ENCODE results near the gene EIF4B.

The EIF4B gene

DNA sequence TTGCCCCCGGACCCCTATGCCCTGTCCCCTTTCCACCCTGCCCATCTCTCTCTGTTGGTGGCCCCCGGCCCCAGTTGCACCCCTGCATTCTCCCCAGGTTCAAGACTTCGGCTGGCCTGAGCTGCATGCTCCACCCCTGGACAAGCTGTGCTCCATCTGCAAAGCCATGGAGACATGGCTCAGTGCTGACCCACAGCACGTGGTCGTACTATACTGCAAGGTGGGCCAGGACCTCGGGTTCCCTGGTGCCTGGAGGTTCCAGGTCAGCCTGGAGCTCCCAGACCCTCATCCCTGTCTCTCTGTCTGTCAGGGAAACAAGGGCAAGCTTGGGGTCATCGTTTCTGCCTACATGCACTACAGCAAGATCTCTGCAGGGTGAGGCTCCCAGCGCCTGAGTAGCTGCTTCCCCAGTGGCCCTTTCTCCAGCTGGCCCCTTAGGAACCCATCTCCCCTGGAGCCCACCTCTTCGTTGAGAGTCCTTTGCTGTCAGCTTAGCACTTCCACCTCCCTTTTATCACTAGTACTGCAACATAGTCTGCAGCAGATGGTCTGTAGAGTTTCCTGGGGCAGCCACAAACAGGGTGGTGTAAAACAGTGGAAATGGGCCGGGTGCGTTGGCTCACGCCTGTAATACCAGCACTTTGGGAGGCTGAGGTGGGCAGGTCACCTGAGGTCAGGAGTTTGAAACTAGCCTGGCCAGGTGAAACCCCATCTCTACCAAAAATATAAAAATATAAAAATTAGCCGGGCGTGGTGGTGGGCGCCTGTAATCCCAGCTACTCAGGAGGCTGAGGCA lies 49.4 kb downstream of the EIF4B start:
- Histone ChIP-seq H3K36me3 (ENCODE audit: insufficient read depth, low read length) (peaks cover 68% of the 10 kb centered on the region), H3K9ac (ENCODE audit: low read depth, low read length) (no peak overlapping the region), H3K4me1 (ENCODE audit: control insufficient read depth, insufficient read depth, low read length) (peaks cover 48% of the 10 kb centered on the region), H3K4me2 (ENCODE audit: low read length) (no peak overlapping the region), H3K4me3 (ENCODE audit: low read length) (no peak overlapping the region), H3K9me3 (replicated peaks; ENCODE audit: low read length) (no peaks in the 10 kb centered on the region), H3K27me3 (ENCODE audit: control insufficient read depth, insufficient read depth, low read length) (no peaks in the 10 kb centered on the region)

GRCh38 chr12:53056296-53056695 lies 50.0 kb downstream of the EIF4B start:
- peaks cover 74% of the 10 kb centered on the region for H3K36me3 ChIP-seq (ENCODE audit: insufficient read depth, low read length)
- no peak overlapping the region for H3K4me3 ChIP-seq (ENCODE audit: low read length)
- H3K9me3 ChIP-seq (replicated peaks; ENCODE audit: low read length), result no peaks in the 10 kb centered on the region
- no peaks in the 10 kb centered on the region for H3K27me3 ChIP-seq (ENCODE audit: control insufficient read depth, insufficient read depth, low read length)
- H3K4me1 ChIP-seq (ENCODE audit: control insufficient read depth, insufficient read depth, low read length), result peaks cover 43% of the 10 kb centered on the region
- H3K9ac ChIP-seq (ENCODE audit: low read depth, low read length), result no peak overlapping the region
- H3K4me2 ChIP-seq (ENCODE audit: low read length), result no peak overlapping the region

DNA sequence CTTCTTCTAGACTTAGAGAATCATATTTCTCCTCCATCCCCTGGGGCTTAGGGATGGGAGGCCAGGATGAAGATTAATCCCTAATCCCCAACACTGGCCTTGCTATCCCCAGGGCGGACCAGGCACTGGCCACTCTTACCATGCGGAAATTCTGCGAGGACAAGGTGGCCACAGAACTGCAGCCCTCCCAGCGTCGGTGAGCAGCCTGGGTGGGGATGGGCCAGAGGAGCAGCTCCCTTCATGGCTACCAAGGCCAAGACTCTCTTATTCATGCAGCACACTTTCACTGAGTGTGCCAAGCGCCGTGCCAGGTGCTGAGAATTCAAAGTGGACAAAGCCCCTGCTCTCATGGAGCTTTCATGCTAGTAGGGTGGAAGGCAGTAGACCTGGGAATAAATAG lies 50.6 kb downstream of the EIF4B start:
- Histone ChIP-seq H3K27me3 (ENCODE audit: control insufficient read depth, insufficient read depth, low read length) (no peaks in the 10 kb centered on the region), H3K4me2 (ENCODE audit: low read length) (no peak overlapping the region), H3K4me1 (ENCODE audit: control insufficient read depth, insufficient read depth, low read length) (peaks cover 42% of the 10 kb centered on the region), H3K4me3 (ENCODE audit: low read length) (no peak overlapping the region), H3K9ac (ENCODE audit: low read depth, low read length) (no peak overlapping the region), H3K9me3 (replicated peaks; ENCODE audit: low read length) (no peaks in the 10 kb centered on the region), H3K36me3 (ENCODE audit: insufficient read depth, low read length) (peaks cover 74% of the 10 kb centered on the region)

- peaks cover 43% of the 10 kb centered on the region for H3K4me1 ChIP-seq (ENCODE audit: control insufficient read depth, insufficient read depth, low read length)
- H3K4me2 ChIP-seq (ENCODE audit: low read length), result no peak overlapping the region
- H3K9me3 ChIP-seq (replicated peaks; ENCODE audit: low read length), result no peaks in the 10 kb centered on the region
- no peak overlapping the region for H3K9ac ChIP-seq (ENCODE audit: low read depth, low read length)
- no peak overlapping the region for H3K4me3 ChIP-seq (ENCODE audit: low read length)
- H3K36me3 ChIP-seq (ENCODE audit: insufficient read depth, low read length), result peaks cover 85% of the 10 kb centered on the region
- no peaks in the 10 kb centered on the region for H3K27me3 ChIP-seq (ENCODE audit: control insufficient read depth, insufficient read depth, low read length)
Measured at GRCh38 chr12:53057816-53058500, 51.7 kb downstream of the EIF4B start.

DNA sequence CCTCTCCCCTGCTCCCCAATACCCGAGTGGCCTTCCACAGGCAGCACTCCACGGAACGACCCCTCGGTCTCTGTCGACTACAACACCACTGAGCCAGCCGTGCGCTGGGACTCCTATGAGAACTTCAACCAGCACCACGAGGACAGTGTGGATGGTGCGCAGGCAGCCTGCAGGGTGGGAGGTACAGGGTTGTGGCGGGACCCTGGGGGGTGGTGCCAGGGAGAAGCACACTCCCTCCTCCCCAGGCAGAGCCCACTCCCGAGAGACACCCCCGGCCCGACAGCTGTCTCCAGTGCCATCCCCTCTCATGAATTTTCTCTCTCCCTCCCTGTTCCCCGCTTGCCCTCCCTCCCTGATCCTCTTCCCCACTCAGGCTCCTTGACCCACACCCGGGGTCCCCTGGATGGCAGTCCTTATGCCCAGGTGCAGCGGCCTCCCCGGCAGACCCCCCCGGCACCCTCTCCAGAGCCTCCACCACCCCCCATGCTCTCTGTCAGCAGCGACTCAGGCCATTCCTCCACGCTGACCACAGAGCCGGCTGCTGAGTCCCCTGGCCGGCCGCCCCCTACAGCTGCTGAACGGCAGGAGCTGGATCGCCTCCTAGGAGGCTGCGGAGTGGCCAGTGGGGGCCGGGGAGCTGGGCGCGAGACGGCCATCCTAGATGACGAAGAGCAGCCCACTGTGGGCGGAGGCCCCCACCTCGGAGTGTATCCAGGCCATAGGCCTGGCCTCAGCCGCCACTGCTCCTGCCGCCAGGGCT lies 52.6 kb downstream of the EIF4B start:
- peaks cover 85% of the 10 kb centered on the region for H3K36me3 ChIP-seq (ENCODE audit: insufficient read depth, low read length)
- peaks cover 41% of the 10 kb centered on the region for H3K4me1 ChIP-seq (ENCODE audit: control insufficient read depth, insufficient read depth, low read length)
- H3K4me3 ChIP-seq (ENCODE audit: low read length), result no peak overlapping the region
- H3K9me3 ChIP-seq (replicated peaks; ENCODE audit: low read length), result no peaks in the 10 kb centered on the region
- no peak overlapping the region for H3K4me2 ChIP-seq (ENCODE audit: low read length)
- H3K9ac ChIP-seq (ENCODE audit: low read depth, low read length), result no peak overlapping the region
- no peaks in the 10 kb centered on the region for H3K27me3 ChIP-seq (ENCODE audit: control insufficient read depth, insufficient read depth, low read length)

- Histone ChIP-seq H3K27me3 (ENCODE audit: control insufficient read depth, insufficient read depth, low read length) (no peaks in the 10 kb centered on the region), H3K36me3 (ENCODE audit: insufficient read depth, low read length) (peaks cover 86% of the 10 kb centered on the region), H3K9ac (ENCODE audit: low read depth, low read length) (no peak overlapping the region), H3K4me1 (ENCODE audit: control insufficient read depth, insufficient read depth, low read length) (peaks cover 41% of the 10 kb centered on the region), H3K4me3 (ENCODE audit: low read length) (no peak overlapping the region), H3K4me2 (ENCODE audit: low read length) (no peak overlapping the region), H3K9me3 (replicated peaks; ENCODE audit: low read length) (no peaks in the 10 kb centered on the region)
Measured at GRCh38 chr12:53059434-53060063, 53.3 kb downstream of the EIF4B start.

GRCh38 chr12:53060064-53060720 lies 53.9 kb downstream of the EIF4B start:
- H3K9ac ChIP-seq (ENCODE audit: low read depth, low read length), result no peak overlapping the region
- H3K4me3 ChIP-seq (ENCODE audit: low read length), result no peak overlapping the region
- no peak overlapping the region for H3K4me2 ChIP-seq (ENCODE audit: low read length)
- peaks cover 89% of the 10 kb centered on the region for H3K36me3 ChIP-seq (ENCODE audit: insufficient read depth, low read length)
- H3K4me1 ChIP-seq (ENCODE audit: control insufficient read depth, insufficient read depth, low read length), result peaks cover 41% of the 10 kb centered on the region
- H3K27me3 ChIP-seq (ENCODE audit: control insufficient read depth, insufficient read depth, low read length), result no peaks in the 10 kb centered on the region
- H3K9me3 ChIP-seq (replicated peaks; ENCODE audit: low read length), result no peaks in the 10 kb centered on the region

DNA sequence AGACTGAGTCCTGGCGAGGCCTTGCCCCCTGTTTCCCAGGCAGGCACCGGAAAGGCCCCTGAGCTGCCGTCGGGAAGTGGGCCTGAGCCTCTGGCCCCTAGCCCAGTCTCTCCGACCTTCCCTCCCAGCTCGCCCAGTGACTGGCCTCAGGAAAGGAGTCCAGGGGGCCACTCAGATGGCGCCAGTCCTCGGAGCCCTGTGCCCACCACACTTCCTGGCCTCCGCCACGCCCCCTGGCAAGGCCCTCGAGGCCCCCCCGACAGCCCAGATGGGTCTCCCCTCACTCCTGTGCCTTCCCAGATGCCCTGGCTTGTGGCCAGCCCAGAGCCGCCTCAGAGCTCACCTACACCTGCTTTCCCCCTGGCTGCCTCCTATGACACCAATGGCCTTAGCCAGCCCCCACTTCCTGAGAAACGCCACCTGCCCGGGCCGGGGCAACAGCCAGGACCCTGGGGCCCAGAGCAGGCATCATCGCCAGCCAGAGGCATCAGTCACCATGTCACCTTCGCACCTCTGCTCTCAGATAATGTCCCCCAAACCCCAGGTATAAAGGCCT lies 54.5 kb downstream of the EIF4B start:
- Histone ChIP-seq H3K4me3 (ENCODE audit: low read length) (no peak overlapping the region), H3K27me3 (ENCODE audit: control insufficient read depth, insufficient read depth, low read length) (no peaks in the 10 kb centered on the region), H3K4me2 (ENCODE audit: low read length) (no peak overlapping the region), H3K4me1 (ENCODE audit: control insufficient read depth, insufficient read depth, low read length) (peaks cover 42% of the 10 kb centered on the region), H3K9me3 (replicated peaks; ENCODE audit: low read length) (no peaks in the 10 kb centered on the region), H3K9ac (ENCODE audit: low read depth, low read length) (no peak overlapping the region), H3K36me3 (ENCODE audit: insufficient read depth, low read length) (peaks cover 89% of the 10 kb centered on the region)

DNA sequence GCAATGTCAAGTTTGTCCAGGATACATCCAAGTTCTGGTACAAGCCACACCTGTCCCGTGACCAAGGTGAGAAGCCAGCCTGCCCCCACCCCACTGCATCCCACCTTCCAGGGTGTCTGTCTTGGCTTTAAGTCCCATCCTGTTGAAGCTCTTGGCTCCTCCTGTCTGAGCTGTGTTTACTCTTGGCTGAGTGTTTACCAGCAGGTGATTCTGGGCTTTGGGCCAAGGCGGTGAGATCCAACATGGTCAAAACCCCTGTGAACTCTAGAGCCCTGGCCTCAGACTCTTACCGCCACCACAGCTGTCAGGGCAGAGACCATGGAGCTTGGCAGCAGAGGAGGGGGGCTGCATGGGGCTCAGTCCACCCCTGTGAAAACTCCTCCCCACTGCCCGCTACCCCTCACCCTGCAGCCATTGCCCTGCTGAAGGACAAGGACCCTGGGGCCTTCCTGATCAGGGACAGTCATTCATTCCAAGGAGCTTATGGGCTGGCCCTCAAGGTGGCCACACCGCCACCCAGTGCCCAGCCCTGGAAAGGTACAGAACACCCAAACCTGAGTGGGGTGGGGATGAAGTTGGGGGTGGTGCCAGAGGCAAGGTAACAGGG lies 55.3 kb downstream of the EIF4B start:
- Histone ChIP-seq H3K36me3 (ENCODE audit: insufficient read depth, low read length) (peaks cover 93% of the 10 kb centered on the region), H3K4me3 (ENCODE audit: low read length) (no peak overlapping the region), H3K27me3 (ENCODE audit: control insufficient read depth, insufficient read depth, low read length) (no peaks in the 10 kb centered on the region), H3K9ac (ENCODE audit: low read depth, low read length) (no peak overlapping the region), H3K9me3 (replicated peaks; ENCODE audit: low read length) (no peaks in the 10 kb centered on the region), H3K4me2 (ENCODE audit: low read length) (no peak overlapping the region), H3K4me1 (ENCODE audit: control insufficient read depth, insufficient read depth, low read length) (peaks cover 47% of the 10 kb centered on the region)

DNA sequence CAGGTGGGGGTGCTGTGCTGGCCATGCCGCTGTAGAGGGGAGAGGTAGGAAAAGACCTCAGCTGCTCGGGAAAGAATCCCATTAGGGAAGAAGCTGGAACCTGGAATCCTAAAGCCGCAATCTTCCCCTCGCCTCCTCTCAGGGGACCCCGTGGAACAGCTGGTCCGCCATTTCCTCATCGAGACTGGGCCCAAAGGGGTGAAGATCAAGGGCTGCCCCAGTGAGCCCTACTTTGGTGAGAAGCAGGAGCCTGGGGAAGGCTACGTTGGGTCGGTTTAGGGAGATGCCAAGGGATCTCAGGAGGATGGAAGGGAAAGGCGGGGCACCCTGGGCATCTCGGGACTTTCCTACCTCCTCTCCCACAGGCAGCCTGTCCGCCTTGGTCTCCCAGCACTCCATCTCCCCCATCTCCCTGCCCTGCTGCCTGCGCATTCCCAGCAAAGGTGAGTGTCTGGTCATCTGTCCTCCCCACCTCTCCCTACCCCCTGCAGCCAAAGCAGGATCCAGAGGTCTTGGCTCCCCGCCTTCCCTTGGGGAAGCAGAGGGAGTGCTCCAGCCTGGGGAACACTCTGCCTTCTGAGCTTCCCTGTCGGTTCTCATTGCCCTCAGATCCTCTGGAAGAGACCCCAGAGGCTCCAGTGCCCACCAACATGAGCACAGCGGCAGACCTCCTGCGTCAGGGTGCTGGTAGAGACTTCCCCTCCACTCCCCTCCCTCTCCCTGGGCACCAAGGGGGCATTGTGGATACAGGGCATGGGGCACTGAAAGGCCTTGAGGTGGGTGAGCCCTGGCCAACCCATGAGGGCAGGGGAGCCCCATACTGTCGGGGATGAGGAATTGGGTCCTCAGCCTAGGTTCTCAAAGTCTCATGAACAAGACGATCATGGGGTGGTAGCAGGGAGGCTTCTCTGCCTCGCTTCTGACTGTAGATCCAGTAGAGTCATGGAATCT lies 56.0 kb downstream of the EIF4B start:
- no peaks in the 10 kb centered on the region for H3K27me3 ChIP-seq (ENCODE audit: control insufficient read depth, insufficient read depth, low read length)
- no peak overlapping the region for H3K4me3 ChIP-seq (ENCODE audit: low read length)
- no peaks in the 10 kb centered on the region for H3K9me3 ChIP-seq (replicated peaks; ENCODE audit: low read length)
- peaks cover 50% of the 10 kb centered on the region for H3K4me1 ChIP-seq (ENCODE audit: control insufficient read depth, insufficient read depth, low read length)
- peaks cover 87% of the 10 kb centered on the region for H3K36me3 ChIP-seq (ENCODE audit: insufficient read depth, low read length)
- peak overlapping the region; percentile 14 for H3K9ac ChIP-seq (ENCODE audit: low read depth, low read length)
- H3K4me2 ChIP-seq (ENCODE audit: low read length), result no peak overlapping the region
